Suprapubic skin (tissue), 4 donors: ENCODE data around the gene MDN1. TPM values are rescaled to one million over a fixed set of nuclear protein-coding genes. Genes with fewer than 3 reads are reported as not detected.

Experiments used
- DNase-seq, 2 donors: peaks; one replicate each; pipeline ENCODE4 v3.0.0-alpha.2; 2019; ENCODE audit warnings: low spot score in 2 of 2
- H3K27ac ChIP-seq: fragments of 200-600 bp; sonication (generic); one replicate; pipeline ENCODE4 v1.5.1; 2019
- H3K27me3 ChIP-seq: fragments of 200-600 bp; sonication (generic); one replicate; pipeline ENCODE4 v1.5.1; 2019
- H3K36me3 ChIP-seq: fragments of 200-600 bp; sonication (generic); one replicate; pipeline ENCODE4 v1.5.1; 2019
- H3K4me1 ChIP-seq: fragments of 200-600 bp; sonication (generic); one replicate; pipeline ENCODE4 v1.5.1; 2019
- H3K4me3 ChIP-seq: fragments of 200-600 bp; sonication (generic); one replicate; pipeline ENCODE4 v1.5.1; 2019; ENCODE audit warnings: mild to moderate bottlenecking
- H3K9me3 ChIP-seq: fragments of 200-600 bp; sonication (generic); one replicate; pipeline ENCODE4 v1.5.1; 2019
- EP300 ChIP-seq: sonication (generic); formaldehyde crosslinking; IDR thresholded peaks from one replicate; pipeline ENCODE4 v1.6.1; 2017; ENCODE audit warnings: antibody characterized with exemption
- POLR2A ChIP-seq, 2 donors: fragments of 450-650 bp; IDR thresholded peaks; one replicate each; pipeline ENCODE4 v1.6.1; 2017; ENCODE audit warnings: antibody characterized with exemption in 2 of 2, mild to moderate bottlenecking in 2 of 2, moderate library complexity in 2 of 2
- POLR2AphosphoS5 ChIP-seq, 3 donors: sonication (generic); formaldehyde crosslinking; IDR thresholded peaks; one replicate each; pipeline ENCODE4 v1.6.1; 2017; ENCODE audit warnings: antibody characterized with exemption in 3 of 3
- WGBS: methylation state at CpG from one replicate; pipeline ENCODE4 v1.1.5; 2018; 5-methylcytosine and 5-hydroxymethylcytosine counted together
- total RNA-seq, 4 donors: library from RNA; depleted of rRNA; stranded (reverse); fragments of >200 nt; gene quantifications; one replicate each; pipeline ENCODE4 v1.1.0, GENCODE V29; 2016
- TF ChIP-seq, protein P1 (sequence below), 2 donors: fragments of 200-600 bp in 1 of 2; fragments of 450-650 bp in 1 of 2; sonication (generic) in 1 of 2; IDR thresholded peaks; one replicate each; pipeline ENCODE4 v1.5.1; 2016 to 2019; ENCODE audit warnings: antibody characterized with exemption in 2 of 2, mild to moderate bottlenecking in 1 of 2, moderate library complexity in 1 of 2

Gene MDN1
- total RNA-seq, 4 donors from 2014 or later: 33.1 to 70.4 (median 44.5) TPM

DNA sequence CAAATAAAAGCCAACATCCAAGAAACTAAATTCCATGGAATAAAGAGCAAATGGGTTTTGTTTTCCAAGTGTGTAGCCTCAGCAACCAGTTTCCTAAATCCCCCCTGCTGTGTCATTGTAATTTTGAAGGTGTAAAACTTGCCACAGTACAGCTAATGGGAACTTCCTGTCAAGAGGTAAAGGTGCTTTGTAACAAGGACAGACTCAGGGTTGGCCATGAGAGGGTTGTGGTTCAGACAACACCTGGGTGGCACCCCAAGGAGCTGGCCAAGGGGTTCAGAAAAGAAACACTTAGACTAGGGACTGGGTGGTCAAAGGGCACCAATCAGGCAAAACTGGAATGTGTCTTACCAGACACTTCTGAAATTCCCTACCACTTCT is 128.7 kb downstream of the MDN1 start:
- TF ChIP-seq EP300 (no peak), POLR2AphosphoS5 (IDR thresholded peaks at IDR 0.05) (no peak), POLR2A (IDR thresholded peaks at IDR 0.05) (no peak)
- TF ChIP-seq, protein P1, sequence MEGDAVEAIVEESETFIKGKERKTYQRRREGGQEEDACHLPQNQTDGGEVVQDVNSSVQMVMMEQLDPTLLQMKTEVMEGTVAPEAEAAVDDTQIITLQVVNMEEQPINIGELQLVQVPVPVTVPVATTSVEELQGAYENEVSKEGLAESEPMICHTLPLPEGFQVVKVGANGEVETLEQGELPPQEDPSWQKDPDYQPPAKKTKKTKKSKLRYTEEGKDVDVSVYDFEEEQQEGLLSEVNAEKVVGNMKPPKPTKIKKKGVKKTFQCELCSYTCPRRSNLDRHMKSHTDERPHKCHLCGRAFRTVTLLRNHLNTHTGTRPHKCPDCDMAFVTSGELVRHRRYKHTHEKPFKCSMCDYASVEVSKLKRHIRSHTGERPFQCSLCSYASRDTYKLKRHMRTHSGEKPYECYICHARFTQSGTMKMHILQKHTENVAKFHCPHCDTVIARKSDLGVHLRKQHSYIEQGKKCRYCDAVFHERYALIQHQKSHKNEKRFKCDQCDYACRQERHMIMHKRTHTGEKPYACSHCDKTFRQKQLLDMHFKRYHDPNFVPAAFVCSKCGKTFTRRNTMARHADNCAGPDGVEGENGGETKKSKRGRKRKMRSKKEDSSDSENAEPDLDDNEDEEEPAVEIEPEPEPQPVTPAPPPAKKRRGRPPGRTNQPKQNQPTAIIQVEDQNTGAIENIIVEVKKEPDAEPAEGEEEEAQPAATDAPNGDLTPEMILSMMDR (IDR thresholded peaks at IDR 0.05): no peak
- Histone ChIP-seq H3K36me3 (peaks cover 96% of the 10 kb centered on the region), H3K9me3 (no peaks in the 10 kb centered on the region), H3K27ac (no peak overlapping the region), H3K27me3 (no peaks in the 10 kb centered on the region), H3K4me1 (no peaks in the 10 kb centered on the region), H3K4me3 (no peak overlapping the region)
- no peak for DNase-seq

GRCh38 chr6:89689732-89690131 is 129.9 kb downstream of the MDN1 start:
- no peak overlapping the region for H3K4me3 ChIP-seq
- 71% methylated on average over 5 of the region's 5 CpGs for WGBS
- TF ChIP-seq EP300: no peak
- TF ChIP-seq POLR2AphosphoS5 (IDR thresholded peaks at IDR 0.05): no peak
- TF ChIP-seq POLR2A (IDR thresholded peaks at IDR 0.05): no peak
- H3K4me1 ChIP-seq: no peaks in the 10 kb centered on the region
- no peak for DNase-seq
- H3K36me3 ChIP-seq: peaks cover 96% of the 10 kb centered on the region
- no peak overlapping the region for H3K27ac ChIP-seq
- H3K9me3 ChIP-seq: no peaks in the 10 kb centered on the region
- H3K27me3 ChIP-seq: no peaks in the 10 kb centered on the region

DNA sequence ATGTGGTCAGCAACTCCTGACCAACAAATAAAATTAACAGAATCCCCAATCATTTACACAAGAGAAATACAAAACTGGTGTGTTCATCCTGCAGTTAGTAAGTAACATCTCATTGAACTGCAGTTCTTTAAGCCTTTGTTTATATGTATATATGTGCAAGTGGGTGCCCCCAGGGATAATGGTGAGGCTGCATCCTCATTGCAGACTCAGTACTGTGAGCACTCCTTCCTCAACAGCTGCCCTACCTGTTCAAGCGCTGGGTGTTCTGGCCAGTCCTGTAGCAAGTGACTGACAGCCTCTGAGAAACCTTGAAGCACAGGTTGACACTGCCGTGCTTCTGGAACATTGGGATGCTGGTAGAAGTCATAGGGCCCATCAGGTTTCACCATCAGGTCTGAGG is 131.3 kb downstream of the MDN1 start:
- Histone ChIP-seq H3K9me3 (no peaks in the 10 kb centered on the region), H3K4me3 (no peak overlapping the region), H3K4me1 (no peaks in the 10 kb centered on the region), H3K27ac (no peak overlapping the region), H3K27me3 (no peaks in the 10 kb centered on the region), H3K36me3 (peaks cover 96% of the 10 kb centered on the region)
- 100% methylated on average over 2 of the region's 2 CpGs for WGBS
- TF ChIP-seq POLR2AphosphoS5 (IDR thresholded peaks at IDR 0.05): no peak
- no peak for TF ChIP-seq EP300
- TF ChIP-seq POLR2A (IDR thresholded peaks at IDR 0.05): no peak
- TF ChIP-seq, protein P1 (IDR thresholded peaks at IDR 0.05): no peak
- DNase-seq: no peak

GRCh38 chr6:89685311-89685710 is 134.3 kb downstream of the MDN1 start:
- H3K27ac ChIP-seq: no peak overlapping the region
- H3K4me3 ChIP-seq: no peak overlapping the region
- TF ChIP-seq, protein P1 (IDR thresholded peaks at IDR 0.05): no peak
- TF ChIP-seq POLR2A (IDR thresholded peaks at IDR 0.05) (no peak), EP300 (no peak), POLR2AphosphoS5 (IDR thresholded peaks at IDR 0.05) (no peak)
- peaks cover 97% of the 10 kb centered on the region for H3K36me3 ChIP-seq
- H3K4me1 ChIP-seq: no peaks in the 10 kb centered on the region
- WGBS: 95% methylated on average over 2 of the region's 2 CpGs
- H3K9me3 ChIP-seq: no peaks in the 10 kb centered on the region
- no peak for DNase-seq
- no peaks in the 10 kb centered on the region for H3K27me3 ChIP-seq

- Histone ChIP-seq H3K27ac (no peak overlapping the region), H3K27me3 (no peaks in the 10 kb centered on the region), H3K4me3 (no peak overlapping the region), H3K36me3 (peaks cover 97% of the 10 kb centered on the region), H3K9me3 (no peaks in the 10 kb centered on the region), H3K4me1 (no peaks in the 10 kb centered on the region)
- TF ChIP-seq, protein P1 (IDR thresholded peaks at IDR 0.05): no peak
- no peak for TF ChIP-seq EP300
- TF ChIP-seq POLR2A (IDR thresholded peaks at IDR 0.05): no peak
- no peak for TF ChIP-seq POLR2AphosphoS5 (IDR thresholded peaks at IDR 0.05)
- WGBS: 100% methylated on average over 1 of the region's 1 CpG
- DNase-seq: no peak
Observed at GRCh38 chr6:89682991-89683390, 136.6 kb downstream of the MDN1 start.

DNA sequence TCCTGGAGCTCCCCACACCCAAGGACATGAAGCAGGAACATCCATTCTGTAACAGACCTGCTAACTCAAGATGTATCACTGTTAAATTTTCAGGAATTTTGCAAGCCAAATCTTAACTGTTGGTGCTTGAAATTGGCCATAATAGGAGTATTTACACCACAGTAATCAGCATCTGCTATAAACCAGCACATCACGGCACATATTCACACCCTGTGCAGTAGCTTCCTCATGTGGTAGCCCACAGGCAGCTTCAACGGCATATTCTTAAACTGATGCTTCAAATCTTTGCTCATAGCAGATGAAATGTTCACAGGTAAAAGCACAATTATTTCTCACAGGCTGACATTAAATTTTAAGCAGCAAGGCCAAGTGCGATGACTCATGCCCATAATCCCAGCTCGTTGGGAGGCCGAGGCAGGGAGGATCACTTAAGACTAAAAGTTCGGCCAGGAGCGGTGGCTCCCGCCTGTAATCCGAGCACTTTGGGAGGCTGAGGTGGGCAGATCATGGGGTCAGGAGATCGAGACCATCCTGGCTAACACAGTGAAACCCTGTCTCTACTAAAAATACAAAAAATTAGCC is 137.5 kb downstream of the MDN1 start:
- Histone ChIP-seq H3K27me3 (no peaks in the 10 kb centered on the region), H3K4me1 (no peaks in the 10 kb centered on the region), H3K27ac (no peak overlapping the region), H3K4me3 (no peak overlapping the region), H3K36me3 (peaks cover 97% of the 10 kb centered on the region), H3K9me3 (no peaks in the 10 kb centered on the region)
- no peak for DNase-seq
- 91% methylated on average over 10 of the region's 10 CpGs for WGBS
- TF ChIP-seq POLR2A (IDR thresholded peaks at IDR 0.05): no peak
- TF ChIP-seq POLR2AphosphoS5 (IDR thresholded peaks at IDR 0.05): no peak
- TF ChIP-seq, protein P1 (IDR thresholded peaks at IDR 0.05): no peak
- no peak for TF ChIP-seq EP300
